Type B pancreatic cell (in vitro differentiated cells): ENCODE results near the gene SLC12A4. TPM values are rescaled to one million over a fixed set of nuclear protein-coding genes. Genes with fewer than 3 reads are reported as not detected.

ENCODE experiments used
- DNase-seq: peaks from one replicate; pipeline ENCODE4 v3.0.0; 2021; ENCODE audit warnings: mixed read lengths; ENCODE audit not compliant: unreplicated experiment; ENCODE audit errors: extremely low spot score
- H3K27ac Mint-ChIP-seq: 2 replicates; pipeline ENCODE4 v1.8.0; 2021; ENCODE audit warnings: mild to moderate bottlenecking, mixed read lengths
- H3K27me3 Mint-ChIP-seq: 2 replicates; pipeline ENCODE4 v1.8.0; 2021; ENCODE audit warnings: mixed read lengths
- H3K36me3 Mint-ChIP-seq: 2 replicates; pipeline ENCODE4 v1.8.0; 2021; ENCODE audit warnings: mixed read lengths
- H3K4me1 Mint-ChIP-seq: one replicate; pipeline ENCODE4 v1.8.0; 2021; ENCODE audit warnings: mixed read lengths; ENCODE audit not compliant: unreplicated experiment
- H3K4me3 Mint-ChIP-seq: 2 replicates; pipeline ENCODE4 v1.8.0; 2021; ENCODE audit warnings: mild to moderate bottlenecking, mixed read lengths
- H3K9me3 Mint-ChIP-seq: 2 replicates; pipeline ENCODE4 v1.8.0; 2021; ENCODE audit warnings: mixed read lengths
- total RNA-seq: library from RNA; stranded (reverse); gene quantifications from 2 replicates; pipeline ENCODE4 v1.2.1, GENCODE V29; 2021; ENCODE audit warnings: low replicate concordance
- TF ChIP-seq, protein P1 (sequence below): fragments of 200-600 bp; sonication (generic); conservative IDR thresholded peaks from 2 replicates; pipeline ENCODE4 v1.5.0; 2021; ENCODE audit warnings: antibody characterized with exemption, mild to moderate bottlenecking

The SLC12A4 gene
- total RNA-seq, 1 donor from 2014 or later = 48.1 TPM

DNA sequence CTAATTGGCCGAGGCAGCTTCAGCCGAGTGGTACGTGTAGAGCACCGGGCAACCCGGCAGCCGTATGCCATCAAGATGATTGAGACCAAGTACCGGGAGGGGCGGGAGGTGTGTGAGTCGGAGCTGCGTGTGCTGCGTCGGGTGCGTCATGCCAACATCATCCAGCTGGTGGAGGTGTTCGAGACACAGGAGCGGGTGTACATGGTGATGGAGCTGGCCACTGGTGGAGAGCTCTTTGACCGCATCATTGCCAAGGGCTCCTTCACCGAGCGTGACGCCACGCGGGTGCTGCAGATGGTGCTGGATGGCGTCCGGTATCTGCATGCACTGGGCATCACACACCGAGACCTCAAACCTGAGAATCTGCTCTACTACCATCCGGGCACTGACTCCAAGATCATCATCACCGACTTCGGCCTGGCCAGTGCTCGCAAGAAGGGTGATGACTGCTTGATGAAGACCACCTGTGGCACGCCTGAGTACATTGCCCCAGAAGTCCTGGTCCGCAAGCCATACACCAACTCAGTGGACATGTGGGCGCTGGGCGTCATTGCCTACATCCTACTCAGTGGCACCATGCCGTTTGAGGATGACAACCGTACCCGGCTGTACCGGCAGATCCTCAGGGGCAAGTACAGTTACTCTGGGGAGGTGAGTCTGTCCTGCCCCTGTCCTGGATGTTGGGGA is 59.2 kb downstream of the SLC12A4 start:
- Mint-ChIP-seq H3K36me3 (peaks cover 8% of the 10 kb centered on the region), H3K9me3 (no peaks in the 10 kb centered on the region), H3K27me3 (no peaks in the 10 kb centered on the region), H3K4me1 (no peaks in the 10 kb centered on the region), H3K27ac (no peak overlapping the region), H3K4me3 (no peak overlapping the region)
- no peak for DNase-seq
- TF ChIP-seq, protein P1, sequence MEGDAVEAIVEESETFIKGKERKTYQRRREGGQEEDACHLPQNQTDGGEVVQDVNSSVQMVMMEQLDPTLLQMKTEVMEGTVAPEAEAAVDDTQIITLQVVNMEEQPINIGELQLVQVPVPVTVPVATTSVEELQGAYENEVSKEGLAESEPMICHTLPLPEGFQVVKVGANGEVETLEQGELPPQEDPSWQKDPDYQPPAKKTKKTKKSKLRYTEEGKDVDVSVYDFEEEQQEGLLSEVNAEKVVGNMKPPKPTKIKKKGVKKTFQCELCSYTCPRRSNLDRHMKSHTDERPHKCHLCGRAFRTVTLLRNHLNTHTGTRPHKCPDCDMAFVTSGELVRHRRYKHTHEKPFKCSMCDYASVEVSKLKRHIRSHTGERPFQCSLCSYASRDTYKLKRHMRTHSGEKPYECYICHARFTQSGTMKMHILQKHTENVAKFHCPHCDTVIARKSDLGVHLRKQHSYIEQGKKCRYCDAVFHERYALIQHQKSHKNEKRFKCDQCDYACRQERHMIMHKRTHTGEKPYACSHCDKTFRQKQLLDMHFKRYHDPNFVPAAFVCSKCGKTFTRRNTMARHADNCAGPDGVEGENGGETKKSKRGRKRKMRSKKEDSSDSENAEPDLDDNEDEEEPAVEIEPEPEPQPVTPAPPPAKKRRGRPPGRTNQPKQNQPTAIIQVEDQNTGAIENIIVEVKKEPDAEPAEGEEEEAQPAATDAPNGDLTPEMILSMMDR = no peak

DNA sequence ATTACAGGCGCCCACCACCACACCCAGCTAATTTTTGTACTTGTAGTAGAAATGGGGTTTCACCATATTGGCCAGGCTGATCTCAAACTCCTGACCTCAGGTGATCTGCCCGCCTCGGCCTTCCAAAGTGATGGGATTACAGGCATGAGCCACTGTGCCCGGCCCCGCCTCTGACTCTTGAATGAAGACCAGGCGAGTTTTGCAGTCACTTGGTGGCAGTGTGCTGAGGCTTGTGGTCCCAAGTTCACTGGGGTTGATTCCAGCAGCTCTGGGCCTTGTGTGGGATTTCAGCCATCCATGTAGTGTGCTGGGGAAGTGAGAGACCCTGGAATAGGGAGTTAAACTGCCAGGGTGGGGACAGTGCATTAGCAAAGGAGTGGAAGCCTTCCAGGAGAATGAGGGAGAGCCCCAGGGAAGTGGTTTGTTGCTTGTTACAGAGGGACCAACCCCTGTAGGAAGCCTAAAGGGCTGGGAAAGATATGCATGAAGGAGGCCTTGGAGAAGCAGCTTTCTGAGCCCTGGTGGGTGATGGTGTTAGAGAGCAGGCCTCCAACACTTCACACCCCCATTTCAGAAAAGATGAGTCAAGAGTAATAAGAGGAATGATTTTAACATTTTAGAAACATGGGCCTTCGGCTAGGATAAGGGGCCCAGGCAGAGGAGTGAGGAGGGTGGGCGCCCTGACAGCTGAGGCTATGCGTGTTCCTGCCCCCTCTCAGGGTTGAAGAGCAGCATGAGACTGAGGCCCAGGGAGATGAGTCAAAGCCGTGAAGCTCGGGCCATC is 60.8 kb downstream of the SLC12A4 start:
- no peaks in the 10 kb centered on the region for H3K27me3 Mint-ChIP-seq
- H3K27ac Mint-ChIP-seq = no peak overlapping the region
- H3K9me3 Mint-ChIP-seq = no peaks in the 10 kb centered on the region
- no peaks in the 10 kb centered on the region for H3K4me1 Mint-ChIP-seq
- TF ChIP-seq, protein P1 = no peak
- DNase-seq = no peak
- H3K36me3 Mint-ChIP-seq = peaks cover 4% of the 10 kb centered on the region
- no peak overlapping the region for H3K4me3 Mint-ChIP-seq

DNA sequence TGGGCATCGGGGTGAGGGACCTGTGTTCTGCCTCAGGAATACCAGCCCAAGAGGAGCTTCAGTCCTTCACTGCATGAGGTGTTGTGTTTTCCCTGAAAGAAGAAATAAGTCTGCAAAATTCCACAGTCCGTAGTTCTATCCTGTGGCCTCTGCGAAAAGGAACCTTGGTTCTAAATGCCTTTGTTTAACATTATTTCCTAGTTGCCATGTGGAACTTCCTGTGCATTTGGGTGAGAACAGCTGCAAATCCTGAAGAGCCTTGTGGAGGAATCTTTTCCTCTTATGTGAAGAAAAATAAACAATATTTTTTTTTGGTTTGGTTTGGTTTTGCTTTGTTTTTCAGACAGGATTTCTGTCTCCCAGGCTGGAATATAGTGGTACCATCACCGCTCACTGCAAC is 65.6 kb downstream of the SLC12A4 start:
- H3K27ac Mint-ChIP-seq = no peak overlapping the region
- no peaks in the 10 kb centered on the region for H3K27me3 Mint-ChIP-seq
- TF ChIP-seq, protein P1 = no peak
- H3K36me3 Mint-ChIP-seq = peaks cover 4% of the 10 kb centered on the region
- DNase-seq = no peak
- H3K4me1 Mint-ChIP-seq = no peaks in the 10 kb centered on the region
- no peak overlapping the region for H3K4me3 Mint-ChIP-seq
- no peaks in the 10 kb centered on the region for H3K9me3 Mint-ChIP-seq

DNA sequence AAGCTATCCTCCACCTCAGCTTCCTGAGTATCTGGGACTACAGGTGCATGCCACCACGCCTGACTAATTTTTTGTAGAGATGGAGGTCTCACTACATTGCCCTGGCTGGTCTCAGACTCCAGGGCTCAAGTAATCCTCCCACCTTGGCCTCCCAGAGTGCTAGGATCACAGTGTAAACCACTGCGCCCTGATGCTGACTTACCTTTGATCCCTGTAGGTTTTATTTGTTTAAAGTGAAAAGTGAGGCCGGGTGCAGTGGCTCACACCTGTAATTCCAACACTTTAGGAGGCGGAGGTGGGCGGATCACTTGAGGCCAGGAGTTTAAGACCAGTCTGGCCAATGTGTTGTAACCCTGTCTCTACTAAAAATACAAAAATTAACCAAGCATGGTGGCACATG is 66.7 kb downstream of the SLC12A4 start:
- no peaks in the 10 kb centered on the region for H3K27me3 Mint-ChIP-seq
- DNase-seq = no peak
- no peaks in the 10 kb centered on the region for H3K9me3 Mint-ChIP-seq
- TF ChIP-seq, protein P1 = no peak
- peaks cover 4% of the 10 kb centered on the region for H3K36me3 Mint-ChIP-seq
- H3K4me3 Mint-ChIP-seq = no peak overlapping the region
- H3K27ac Mint-ChIP-seq = no peak overlapping the region
- H3K4me1 Mint-ChIP-seq = peaks cover 8% of the 10 kb centered on the region

DNA sequence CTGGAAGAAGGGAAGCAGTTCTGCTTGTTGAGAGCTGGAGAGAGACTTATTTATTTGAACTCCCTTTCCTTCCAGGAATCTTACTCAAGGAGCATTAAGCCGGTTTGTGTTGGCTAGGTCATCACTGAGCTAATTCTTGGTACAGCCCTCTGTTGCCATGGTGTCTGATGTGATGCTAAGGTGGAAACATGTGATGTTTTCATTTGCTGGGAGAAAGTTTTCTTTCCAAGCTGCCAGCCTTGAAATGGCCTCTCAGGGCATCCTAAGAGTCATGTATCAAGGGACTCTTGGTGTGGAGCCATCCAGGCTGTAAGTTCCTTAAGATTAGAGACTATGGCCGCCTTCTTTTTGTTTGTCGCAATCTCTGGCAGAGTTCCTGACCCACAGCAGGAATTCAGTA is 71.2 kb downstream of the SLC12A4 start:
- Mint-ChIP-seq H3K27me3 (no peaks in the 10 kb centered on the region), H3K4me3 (no peak overlapping the region), H3K36me3 (no peaks in the 10 kb centered on the region), H3K27ac (peak overlapping the region; percentile 2), H3K4me1 (peaks cover 26% of the 10 kb centered on the region), H3K9me3 (no peaks in the 10 kb centered on the region)
- DNase-seq = no peak
- TF ChIP-seq, protein P1 = no peak
